Measurements from ENCODE around the gene VDR. TPM values are rescaled to one million over a fixed set of nuclear protein-coding genes. Genes with fewer than 3 reads are reported as not detected.

The VDR gene
- total RNA-seq, 1 donor = 32.2 TPM

GRCh38 chr12:47889040-47889439 is 15.8 kb downstream of the VDR start:
- Histone ChIP-seq H3K36me3 (ENCODE audit: insufficient read depth, low read length) (peaks cover 9% of the 10 kb centered on the region), H3K27me3 (ENCODE audit: insufficient read depth, low read length) (no peaks in the 10 kb centered on the region), H3K9me3 (ENCODE audit: low read depth, low read length) (no peaks in the 10 kb centered on the region), H2AFZ (ENCODE audit: low read length) (no peak overlapping the region), H3K4me3 (ENCODE audit: insufficient read depth, low read length) (no peak overlapping the region), H3K4me1 (ENCODE audit: insufficient read depth, low read length) (peaks cover 27% of the 10 kb centered on the region), H4K20me1 (ENCODE audit: insufficient read depth, low read length) (peaks cover 30% of the 10 kb centered on the region), H3K27ac (ENCODE audit: low read depth, low read length) (no peak overlapping the region), H3K79me2 (ENCODE audit: insufficient read depth, low read length) (peaks cover 40% of the 10 kb centered on the region), H3K4me2 (ENCODE audit: insufficient read depth, low read length) (no peak overlapping the region)
- DNase-seq (ENCODE audit: insufficient read length, low spot score, missing footprints) = no peak
- TF ChIP-seq CTCF (IDR thresholded peaks at IDR 0.05; ENCODE audit: extremely low read depth, low read depth, low read length) = no peak

GRCh38 chr12:47888153-47888819 is 16.5 kb downstream of the VDR start:
- peaks cover 9% of the 10 kb centered on the region for H3K36me3 ChIP-seq (ENCODE audit: insufficient read depth, low read length)
- peaks cover 30% of the 10 kb centered on the region for H3K4me1 ChIP-seq (ENCODE audit: insufficient read depth, low read length)
- H2AFZ ChIP-seq (ENCODE audit: low read length) = no peak overlapping the region
- no peak overlapping the region for H3K4me3 ChIP-seq (ENCODE audit: insufficient read depth, low read length)
- peaks cover 34% of the 10 kb centered on the region for H3K79me2 ChIP-seq (ENCODE audit: insufficient read depth, low read length)
- no peaks in the 10 kb centered on the region for H3K27me3 ChIP-seq (ENCODE audit: insufficient read depth, low read length)
- peaks cover 24% of the 10 kb centered on the region for H4K20me1 ChIP-seq (ENCODE audit: insufficient read depth, low read length)
- H3K9me3 ChIP-seq (ENCODE audit: low read depth, low read length) = no peaks in the 10 kb centered on the region
- no peak overlapping the region for H3K4me2 ChIP-seq (ENCODE audit: insufficient read depth, low read length)
- no peak for TF ChIP-seq CTCF (IDR thresholded peaks at IDR 0.05; ENCODE audit: extremely low read depth, low read depth, low read length)
- H3K27ac ChIP-seq (ENCODE audit: low read depth, low read length) = no peak overlapping the region
- no peak for DNase-seq (ENCODE audit: insufficient read length, low spot score, missing footprints)

GRCh38 chr12:47887529-47887928 is 17.3 kb downstream of the VDR start:
- Histone ChIP-seq H3K79me2 (ENCODE audit: insufficient read depth, low read length) (peaks cover 28% of the 10 kb centered on the region), H4K20me1 (ENCODE audit: insufficient read depth, low read length) (peaks cover 23% of the 10 kb centered on the region), H2AFZ (ENCODE audit: low read length) (no peak overlapping the region), H3K27me3 (ENCODE audit: insufficient read depth, low read length) (no peaks in the 10 kb centered on the region), H3K4me2 (ENCODE audit: insufficient read depth, low read length) (no peak overlapping the region), H3K36me3 (ENCODE audit: insufficient read depth, low read length) (peaks cover 3% of the 10 kb centered on the region), H3K27ac (ENCODE audit: low read depth, low read length) (no peak overlapping the region), H3K4me1 (ENCODE audit: insufficient read depth, low read length) (peaks cover 37% of the 10 kb centered on the region), H3K9me3 (ENCODE audit: low read depth, low read length) (no peaks in the 10 kb centered on the region), H3K4me3 (ENCODE audit: insufficient read depth, low read length) (no peak overlapping the region)
- TF ChIP-seq CTCF (IDR thresholded peaks at IDR 0.05; ENCODE audit: extremely low read depth, low read depth, low read length) = no peak
- no peak for DNase-seq (ENCODE audit: insufficient read length, low spot score, missing footprints)

- Histone ChIP-seq H3K4me3 (ENCODE audit: insufficient read depth, low read length) (no peak overlapping the region), H2AFZ (ENCODE audit: low read length) (no peak overlapping the region), H3K9me3 (ENCODE audit: low read depth, low read length) (no peaks in the 10 kb centered on the region), H3K27me3 (ENCODE audit: insufficient read depth, low read length) (no peaks in the 10 kb centered on the region), H4K20me1 (ENCODE audit: insufficient read depth, low read length) (peaks cover 23% of the 10 kb centered on the region), H3K27ac (ENCODE audit: low read depth, low read length) (no peak overlapping the region), H3K4me1 (ENCODE audit: insufficient read depth, low read length) (peaks cover 44% of the 10 kb centered on the region), H3K36me3 (ENCODE audit: insufficient read depth, low read length) (peaks cover 3% of the 10 kb centered on the region), H3K79me2 (ENCODE audit: insufficient read depth, low read length) (peaks cover 22% of the 10 kb centered on the region), H3K4me2 (ENCODE audit: insufficient read depth, low read length) (peak overlapping the region; percentile 33)
- TF ChIP-seq CTCF (IDR thresholded peaks at IDR 0.05; ENCODE audit: extremely low read depth, low read depth, low read length) = peak; percentile 45
- DNase-seq (ENCODE audit: insufficient read length, low spot score, missing footprints) = peak; percentile 80
Measured at GRCh38 chr12:47886510-47887240, 18.1 kb downstream of the VDR start.

Measured in osteoblast (primary cell).